Measurements from ENCODE around the gene PPP6R2. TPM values are rescaled to one million over a fixed set of nuclear protein-coding genes. Genes with fewer than 3 reads are reported as not detected.

PPP6R2 gene
- total and polyA plus RNA-seq, 2 experiments from 2014 or later, result 41.4 to 88.4 TPM

- TF ChIP-seq CTCF (IDR thresholded peaks at IDR 0.05; ENCODE audit: low read depth, low read length), result no peak
These were observed 91.7 kb downstream of the PPP6R2 start for GRCh38 chr22:50434849-50435248.

GRCh38 chr22:50435291-50436014, 92.3 kb downstream of the PPP6R2 start:
- peaks cover 25% of the 10 kb centered on the region for H3K36me3 ChIP-seq
- H3K4me1 ChIP-seq (ENCODE audit: low read depth), result no peaks in the 10 kb centered on the region
- H3K27me3 ChIP-seq, result no peaks in the 10 kb centered on the region
- no peak overlapping the region for H3K27ac ChIP-seq
- no peak overlapping the region for H3K4me3 ChIP-seq
- no peak for TF ChIP-seq CTCF (IDR thresholded peaks at IDR 0.05; ENCODE audit: low read depth, low read length)
- no peak for DNase-seq (ENCODE audit: low read depth in 1 of 2, low spot score in 1 of 2)
- no peaks in the 10 kb centered on the region for H3K9me3 ChIP-seq (ENCODE audit: low read depth)

More at GRCh38 chr22:50434849-50435248, 91.7 kb downstream of the PPP6R2 start:
- H3K4me3 ChIP-seq, result no peak overlapping the region
- no peak for DNase-seq (ENCODE audit: low read depth in 1 of 2, low spot score in 1 of 2)
- peaks cover 28% of the 10 kb centered on the region for H3K36me3 ChIP-seq
- H3K27ac ChIP-seq, result no peak overlapping the region
- no peaks in the 10 kb centered on the region for H3K27me3 ChIP-seq
- H3K4me1 ChIP-seq (ENCODE audit: low read depth), result no peaks in the 10 kb centered on the region
- no peaks in the 10 kb centered on the region for H3K9me3 ChIP-seq (ENCODE audit: low read depth)

GRCh38 chr22:50436015-50436830, 93.1 kb downstream of the PPP6R2 start:
- Histone ChIP-seq H3K27me3 (no peaks in the 10 kb centered on the region), H3K4me1 (ENCODE audit: low read depth) (no peaks in the 10 kb centered on the region), H3K36me3 (peaks cover 26% of the 10 kb centered on the region), H3K4me3 (no peak overlapping the region), H3K27ac (no peak overlapping the region), H3K9me3 (ENCODE audit: low read depth) (no peaks in the 10 kb centered on the region)
- no peak for TF ChIP-seq CTCF (IDR thresholded peaks at IDR 0.05; ENCODE audit: low read depth, low read length)
- DNase-seq (ENCODE audit: low read depth in 1 of 2, low spot score in 1 of 2), result no peak

- no peaks in the 10 kb centered on the region for H3K4me1 ChIP-seq (ENCODE audit: low read depth)
- H3K9me3 ChIP-seq (ENCODE audit: low read depth), result no peaks in the 10 kb centered on the region
- no peak for DNase-seq (ENCODE audit: low read depth in 1 of 2, low spot score in 1 of 2)
- H3K27ac ChIP-seq, result no peak overlapping the region
- H3K36me3 ChIP-seq, result peaks cover 26% of the 10 kb centered on the region
- H3K4me3 ChIP-seq, result no peak overlapping the region
- TF ChIP-seq CTCF (IDR thresholded peaks at IDR 0.05; ENCODE audit: low read depth, low read length), result no peak
- no peaks in the 10 kb centered on the region for H3K27me3 ChIP-seq
These were observed 93.8 kb downstream of the PPP6R2 start for GRCh38 chr22:50436841-50437341.

- H3K9me3 ChIP-seq (ENCODE audit: low read depth), result no peaks in the 10 kb centered on the region
These were observed 94.6 kb downstream of the PPP6R2 start for GRCh38 chr22:50437511-50438304.

More at GRCh38 chr22:50437511-50438304, 94.6 kb downstream of the PPP6R2 start:
- TF ChIP-seq CTCF (IDR thresholded peaks at IDR 0.05; ENCODE audit: low read depth, low read length), result no peak
- DNase-seq (ENCODE audit: low read depth in 1 of 2, low spot score in 1 of 2), result no peak
- Histone ChIP-seq H3K27ac (no peak overlapping the region), H3K4me1 (ENCODE audit: low read depth) (no peaks in the 10 kb centered on the region), H3K36me3 (peaks cover 22% of the 10 kb centered on the region), H3K4me3 (no peak overlapping the region), H3K27me3 (no peaks in the 10 kb centered on the region)
